Brain pericyte (primary cell): Measurements from ENCODE around the gene FBL.
"Not testable (repeated sequence)": the region's sequence is repeated elsewhere in the genome, so short reads cannot be mapped to it uniquely, and the experiment has no call there.

Source experiments
- DNase-seq: peaks from one replicate; pipeline ENCODE4 v3.0.0-alpha.2; 2012; ENCODE audit warnings: low read depth, low spot score

FBL gene

DNA sequence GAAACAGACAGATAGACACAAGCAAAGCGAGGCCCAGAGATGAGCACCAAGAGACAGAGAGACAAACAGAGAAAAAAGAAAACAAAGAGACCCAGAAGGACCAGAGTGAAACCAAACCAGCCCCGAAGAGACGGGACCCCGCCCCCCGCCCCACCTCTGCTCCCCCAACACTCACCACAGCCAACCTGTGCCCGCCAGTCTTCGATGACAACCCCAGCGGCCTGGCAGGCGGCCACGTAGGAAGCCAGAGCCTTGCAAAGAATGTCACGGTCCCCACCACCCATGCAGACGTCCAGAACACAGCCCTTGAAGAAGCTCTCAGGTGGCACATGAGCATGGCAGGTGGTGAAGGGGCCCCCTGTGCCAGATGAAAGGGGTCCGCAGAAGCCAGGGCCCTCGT lies 31.3 kb upstream of the FBL start:
- DNase-seq: not testable (repeated sequence)

DNA sequence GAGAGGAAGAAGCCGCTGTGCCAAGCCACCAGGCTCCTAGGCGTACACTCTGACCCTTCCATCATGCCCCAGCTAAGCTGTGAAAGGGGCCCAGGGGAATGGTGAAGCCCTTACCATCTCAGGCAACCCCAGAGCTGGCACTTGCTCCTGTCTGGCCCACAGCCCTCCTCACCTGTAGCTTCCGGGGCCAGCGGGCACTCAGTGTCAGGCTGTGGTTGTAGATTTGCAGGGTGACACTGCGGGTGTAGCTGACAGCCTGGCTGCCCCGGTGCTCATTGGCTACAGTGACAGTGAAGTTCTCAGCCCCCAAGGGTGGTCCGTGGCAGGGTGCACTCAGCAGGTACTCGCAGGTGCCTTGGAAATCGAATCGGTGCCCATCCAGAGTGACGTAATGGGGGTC lies 30.3 kb upstream of the FBL start:
- DNase-seq: not testable (repeated sequence)

DNA sequence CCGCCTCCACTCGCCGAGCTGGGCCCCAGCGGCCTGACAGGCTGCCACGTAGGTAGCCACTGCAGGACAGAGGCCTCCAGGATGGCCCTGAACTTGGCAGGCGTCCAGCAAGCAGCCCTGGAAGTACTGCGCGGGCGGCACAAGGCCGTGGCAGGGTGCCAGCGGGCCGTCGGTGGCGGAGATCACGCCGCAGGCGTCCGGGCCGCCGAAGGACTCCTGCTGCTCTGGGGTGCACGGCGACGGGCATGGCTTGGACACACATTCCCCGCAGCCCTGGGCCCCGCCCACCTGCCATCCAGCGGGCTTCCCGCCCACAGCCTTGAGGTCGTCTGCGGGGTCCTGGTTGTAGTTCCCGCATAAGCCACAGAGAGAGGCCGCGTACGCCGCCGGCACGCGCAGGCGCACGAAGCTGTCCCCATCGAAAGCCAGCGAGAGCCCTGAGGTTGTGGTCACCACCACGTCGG lies 29.3 kb upstream of the FBL start:
- DNase-seq: not testable (repeated sequence)

DNA sequence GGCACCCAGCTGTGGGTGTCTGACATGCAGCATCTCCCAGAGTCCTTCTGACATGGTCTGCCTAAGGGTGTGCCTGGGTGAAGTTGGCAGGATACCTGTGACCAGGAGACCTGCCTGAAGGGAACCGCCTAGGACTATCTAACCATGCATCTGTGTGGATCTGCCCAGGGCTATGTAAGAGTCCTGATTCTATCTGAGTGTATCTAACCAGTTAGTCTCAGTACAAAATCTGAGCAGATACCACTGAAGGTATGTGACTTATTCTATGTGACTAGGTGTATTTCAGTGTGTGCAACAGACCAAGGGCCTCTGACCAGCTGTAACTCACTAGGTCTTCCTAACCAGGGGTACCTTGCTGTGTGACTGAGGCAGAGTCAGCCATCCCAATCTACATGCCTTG lies 28.2 kb upstream of the FBL start:
- DNase-seq: no peak

DNA sequence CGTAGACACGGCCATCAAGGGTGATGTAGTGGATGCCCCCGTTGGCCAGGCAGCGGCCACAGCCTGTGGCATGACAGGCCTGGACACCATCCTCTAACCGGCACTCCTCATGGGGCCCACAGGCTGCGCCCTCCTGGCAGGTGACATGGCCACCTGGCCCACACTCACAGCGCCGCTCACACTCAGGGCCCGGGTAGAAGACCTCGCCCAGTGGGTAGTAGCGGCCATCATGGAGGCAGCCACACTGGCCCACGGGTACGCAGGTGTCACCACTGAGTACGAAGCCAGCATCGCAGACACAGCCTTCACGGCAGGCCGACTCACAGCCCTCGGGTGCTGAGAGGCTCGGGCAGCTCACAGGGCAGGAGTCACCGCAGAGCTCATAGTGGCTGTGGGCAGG lies 27.2 kb upstream of the FBL start:
- DNase-seq: no peak

DNA sequence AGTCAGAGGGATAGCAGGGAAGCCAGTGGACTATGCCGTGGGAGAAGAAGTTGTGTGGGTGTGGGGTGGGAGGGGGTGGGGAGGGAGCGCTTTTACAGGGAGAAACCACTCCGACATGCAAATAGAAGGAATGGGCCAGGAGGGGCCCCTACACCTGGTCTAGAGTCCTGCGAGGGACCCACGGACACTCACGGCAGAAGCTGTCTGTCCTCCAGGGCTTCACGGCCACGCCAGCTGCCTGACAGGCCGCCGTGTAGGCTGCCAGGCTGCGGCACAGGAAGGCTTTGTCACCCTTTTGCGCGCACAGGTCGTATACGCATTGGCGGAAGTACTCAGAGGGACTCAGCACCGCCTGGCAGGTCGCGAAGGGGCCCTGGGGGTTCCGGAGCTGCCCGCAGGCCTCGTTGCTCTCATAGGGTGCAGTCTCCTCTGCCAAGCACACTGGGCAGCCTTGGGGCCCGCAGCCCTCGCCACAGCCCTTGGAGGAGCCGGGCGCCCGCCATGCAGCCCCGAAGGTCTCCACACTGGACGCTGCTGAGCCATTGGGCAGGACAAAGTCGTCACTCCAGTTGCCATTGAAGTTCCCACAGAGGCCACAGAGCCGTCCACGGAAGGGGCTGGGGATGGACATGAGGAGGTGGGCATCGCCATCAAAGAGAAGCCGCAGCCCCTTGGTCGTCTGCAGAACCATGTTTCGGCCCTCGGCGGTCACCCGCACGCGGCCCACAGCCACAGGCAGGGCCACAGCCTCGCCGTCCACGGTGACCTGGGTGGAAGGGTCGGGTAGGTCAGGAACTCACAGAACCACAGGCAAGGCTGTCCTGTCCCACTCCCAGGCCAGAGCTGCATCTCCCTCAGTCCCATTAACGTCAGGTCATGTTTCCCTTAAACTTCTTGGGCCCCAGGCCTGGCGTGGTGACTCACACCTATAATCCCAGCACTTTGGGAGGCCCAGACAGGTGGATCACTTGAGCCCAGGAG lies 26.0 kb upstream of the FBL start:
- no peak for DNase-seq

DNA sequence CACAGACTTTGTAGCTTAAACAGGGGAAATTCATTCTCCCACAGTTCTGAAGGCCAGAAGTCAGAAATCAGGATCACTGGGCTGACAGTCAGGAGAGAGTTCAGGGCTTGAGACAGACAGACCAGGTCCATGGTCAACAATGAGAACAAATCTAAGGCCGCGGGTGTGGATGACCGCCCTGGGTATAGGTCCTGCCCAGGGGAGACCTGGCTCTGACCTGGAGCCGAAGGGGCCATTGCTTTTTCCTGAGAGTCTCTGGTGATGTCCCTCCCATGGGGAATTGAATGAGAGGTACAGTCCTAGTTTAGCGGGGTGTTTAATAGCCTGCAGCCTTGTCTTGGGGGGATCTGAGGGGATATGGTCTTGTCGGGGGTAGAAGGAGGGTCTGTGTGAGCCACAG lies 25.2 kb upstream of the FBL start:
- DNase-seq: no peak

DNA sequence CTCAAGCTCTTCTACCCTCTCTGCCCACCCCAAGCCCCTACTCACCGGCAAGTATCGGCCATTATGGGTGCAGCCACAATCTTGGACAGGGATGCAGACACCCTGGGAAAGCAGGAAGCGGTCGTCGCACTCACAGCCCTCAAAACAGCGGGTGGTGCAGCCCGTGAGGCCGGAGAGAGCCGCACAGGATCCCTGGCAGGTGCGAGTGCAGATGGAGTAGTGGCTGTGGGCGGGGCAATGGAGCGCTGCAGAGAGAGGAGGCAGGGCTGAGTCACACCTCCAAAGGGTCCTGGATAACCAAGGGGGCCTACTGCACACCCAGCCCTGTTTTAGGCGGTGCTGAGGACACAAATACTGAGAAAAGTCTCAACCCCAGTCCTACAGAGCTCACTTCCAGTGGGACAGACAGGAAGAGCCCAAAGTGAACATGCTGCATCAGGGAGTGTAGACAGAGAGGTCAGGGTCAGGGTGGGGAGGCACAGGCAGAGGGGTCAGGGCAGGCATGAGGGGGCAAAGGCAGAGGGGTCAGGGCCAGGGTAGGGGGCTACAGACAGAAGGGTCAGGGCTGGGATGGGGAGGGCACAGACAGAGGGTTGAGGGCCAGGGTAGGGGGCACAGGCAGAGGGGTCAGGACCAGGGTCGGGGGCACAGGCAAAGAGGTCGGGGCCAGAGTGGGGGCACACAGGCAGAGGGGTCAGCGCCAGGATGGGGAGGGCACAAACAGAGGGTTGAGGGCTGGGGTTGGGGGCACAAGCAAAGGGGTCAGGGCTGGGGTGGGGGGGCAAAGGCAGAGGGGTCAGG lies 24.2 kb upstream of the FBL start:
- no peak for DNase-seq

DNA sequence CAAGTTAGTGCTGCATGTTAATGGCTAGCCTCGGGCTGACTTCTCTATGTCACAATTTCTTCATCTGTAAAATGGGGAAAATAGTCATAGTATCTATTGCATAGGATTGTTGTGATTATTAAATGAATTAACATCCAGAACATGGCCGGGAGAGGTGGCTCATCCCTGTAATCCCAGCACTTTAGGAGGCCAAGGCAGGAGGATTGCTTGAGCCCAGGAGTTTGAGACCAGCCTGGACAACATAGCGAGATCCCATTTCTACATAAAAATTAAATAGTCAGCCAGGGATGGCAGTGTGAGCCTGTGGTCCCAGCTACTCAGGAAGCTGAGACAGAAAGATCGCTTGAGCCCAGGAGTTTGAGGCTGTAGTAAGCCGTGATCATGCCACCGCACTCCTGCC lies 21.8 kb upstream of the FBL start:
- DNase-seq: no peak

DNA sequence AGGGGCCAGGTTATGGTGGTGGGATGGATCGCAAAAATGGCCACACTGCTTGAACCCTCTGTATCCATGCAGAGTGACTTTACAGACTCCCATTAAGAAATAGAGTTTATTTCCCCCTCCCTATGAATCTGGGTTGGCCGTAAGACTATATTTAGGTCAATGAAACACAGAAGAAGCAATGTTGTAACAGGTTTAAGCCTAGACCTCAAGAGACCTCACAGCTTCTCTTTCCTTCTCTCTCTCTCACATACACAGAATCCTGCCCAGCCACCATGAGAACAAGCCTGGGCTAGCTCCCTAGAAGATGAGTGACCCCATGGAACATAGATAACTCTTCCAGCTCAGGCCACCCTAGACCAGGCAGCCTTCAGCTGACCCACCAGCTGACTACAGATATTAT lies 21.0 kb upstream of the FBL start:
- DNase-seq: no peak

DNA sequence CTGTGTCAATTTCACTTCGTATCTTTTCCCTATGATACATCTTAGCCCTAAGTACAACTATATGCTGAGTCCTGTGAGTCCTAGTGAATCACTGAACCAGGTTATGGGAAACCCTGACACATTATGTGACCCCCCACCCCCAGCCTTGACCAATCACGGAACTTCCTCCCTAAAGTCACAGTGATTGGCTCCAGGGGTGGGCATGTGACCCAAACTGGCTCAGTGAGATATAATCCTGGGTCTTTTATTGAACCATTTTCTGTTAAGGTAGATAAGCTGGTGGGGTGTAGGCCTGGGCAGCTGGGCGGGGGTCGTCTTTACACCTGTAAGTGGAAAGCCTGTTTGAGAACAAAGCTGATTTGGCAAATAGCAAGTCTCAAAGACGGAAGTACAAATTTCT lies 19.8 kb upstream of the FBL start:
- DNase-seq: no peak

DNA sequence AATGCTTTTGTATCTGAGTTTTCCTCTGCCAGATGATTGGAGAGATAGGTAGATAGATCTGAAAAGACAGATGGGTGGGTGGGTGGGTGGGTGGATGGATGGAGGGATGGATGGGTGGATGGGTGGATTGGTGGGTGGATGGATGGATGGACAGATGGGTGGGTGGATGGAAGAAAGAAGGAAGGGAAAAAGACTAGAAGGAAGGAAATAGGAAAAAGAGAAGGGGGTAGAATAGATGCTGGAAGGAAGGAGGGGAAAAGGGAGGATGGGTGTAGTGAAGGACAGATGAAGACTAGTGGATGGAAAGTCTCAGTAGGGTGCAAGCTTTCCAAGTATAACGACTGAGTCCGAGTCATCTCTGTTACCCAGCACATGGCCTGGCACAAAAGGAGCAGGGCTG lies 19.0 kb upstream of the FBL start:
- DNase-seq: no peak

DNA sequence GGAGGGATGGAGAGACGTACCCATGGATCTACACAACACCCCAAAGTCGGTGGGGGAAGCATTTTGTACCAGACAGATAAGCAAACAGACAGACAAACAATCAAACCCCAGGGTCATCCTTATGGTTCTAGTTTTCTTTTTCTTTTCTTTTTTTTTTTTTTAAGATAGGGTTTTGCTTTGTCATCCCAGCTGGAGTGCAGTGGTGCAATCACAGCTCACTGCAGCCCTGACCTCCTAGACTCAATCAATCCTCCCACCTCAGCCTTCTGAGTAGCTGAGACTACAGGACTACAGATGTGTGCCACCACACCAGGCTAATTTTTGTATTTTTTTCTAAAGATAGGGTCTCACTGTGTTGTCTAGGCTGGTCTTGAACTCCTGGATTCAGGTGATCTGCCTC lies 17.9 kb upstream of the FBL start:
- no peak for DNase-seq

DNA sequence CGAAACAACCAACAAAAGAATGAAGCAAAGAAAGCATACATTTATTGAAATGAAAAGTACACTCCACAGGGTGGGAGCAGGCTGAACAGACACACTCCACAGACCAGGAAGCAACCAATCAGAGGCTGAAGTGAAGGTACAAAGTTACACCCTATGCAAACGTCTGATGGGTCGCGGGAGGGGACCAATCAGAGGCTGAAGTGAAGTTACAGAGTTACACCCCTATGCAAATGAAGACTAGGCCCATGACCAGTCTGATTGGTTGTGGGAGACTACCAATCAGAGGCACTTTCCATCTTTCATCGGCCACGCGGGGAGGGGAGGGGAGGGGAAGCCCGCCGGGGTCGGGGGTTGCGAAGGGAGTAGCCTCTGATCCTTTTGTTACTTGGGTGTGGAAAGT lies 12.4 kb upstream of the FBL start:
- DNase-seq: no peak

DNA sequence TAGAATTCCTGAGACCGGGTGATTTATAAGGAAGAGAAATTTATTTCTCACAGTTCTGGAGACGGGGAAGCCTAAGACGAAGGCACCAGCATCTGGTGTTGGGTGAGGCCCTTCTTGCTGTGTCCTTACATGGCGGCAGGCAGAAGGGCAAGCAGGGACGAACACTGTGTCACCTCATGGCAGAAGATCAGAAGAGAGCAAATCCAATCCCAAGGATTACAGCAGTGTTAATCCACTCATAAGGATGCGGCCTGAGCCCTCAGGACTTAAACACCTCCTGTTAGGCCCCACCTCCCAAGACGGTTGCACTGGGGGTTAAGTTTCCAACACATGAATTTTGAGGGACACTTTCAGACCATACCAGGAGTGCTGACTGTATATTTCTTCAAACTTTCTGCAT lies 6.7 kb upstream of the FBL start:
- DNase-seq: no peak

DNA sequence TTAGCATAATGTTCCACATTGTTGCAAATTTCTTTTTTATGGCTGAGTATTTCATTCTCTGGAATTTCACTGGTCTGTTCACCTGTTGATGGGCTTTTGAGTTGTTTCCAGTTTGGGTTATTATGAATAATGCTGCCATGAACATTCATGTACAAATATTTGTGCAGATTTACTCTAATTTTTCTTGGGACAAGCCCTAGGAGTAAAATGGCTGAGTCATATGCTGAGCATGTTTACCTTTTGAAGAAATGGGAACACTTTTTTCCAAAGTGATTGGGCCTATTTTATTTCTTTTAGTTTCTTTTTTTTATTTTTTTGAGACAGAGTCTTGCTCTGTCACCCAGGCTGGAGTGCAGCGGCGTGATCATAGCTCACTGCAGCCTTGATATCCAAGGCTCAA lies 4.7 kb upstream of the FBL start:
- DNase-seq: no peak

DNA sequence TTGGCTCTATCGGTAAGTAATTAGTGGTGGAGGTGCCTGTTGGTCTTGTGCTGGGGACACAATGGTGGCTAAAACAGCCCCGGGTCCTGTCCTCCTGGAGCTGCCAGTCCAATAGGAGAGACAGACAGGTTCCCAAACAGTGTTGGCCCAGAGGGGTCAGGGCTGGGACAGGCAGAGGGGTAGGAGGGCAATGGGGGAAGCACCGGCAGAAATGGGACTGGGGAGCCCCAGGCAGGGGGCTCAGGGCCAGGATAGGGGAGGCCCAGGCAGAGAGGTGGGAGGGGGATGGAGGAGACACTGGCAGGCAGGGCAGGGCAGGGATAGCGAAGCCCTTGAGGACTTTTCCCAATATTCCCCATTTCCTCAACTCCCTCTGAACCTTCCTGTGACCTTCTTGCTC lies 2.2 kb upstream of the FBL start:
- no peak for DNase-seq

DNA sequence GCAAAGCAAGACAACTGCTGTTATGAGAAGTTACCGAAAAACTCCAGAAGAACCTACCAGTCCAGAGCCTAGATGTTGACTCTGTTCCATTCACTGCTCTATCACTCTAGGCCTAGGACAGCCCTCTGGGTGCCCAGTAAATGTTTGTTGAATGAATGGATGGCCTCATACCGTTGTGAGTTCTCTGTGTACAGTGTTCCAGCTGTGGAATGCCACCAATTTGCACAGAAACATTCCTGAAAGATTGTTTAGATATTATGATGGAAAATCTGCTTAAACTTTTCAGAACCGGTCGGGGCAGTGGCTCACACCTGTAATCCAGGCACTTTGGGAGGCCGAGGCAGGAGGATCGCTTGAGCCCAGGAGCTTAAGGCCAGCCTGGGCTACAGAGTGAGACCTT lies 1.3 kb upstream of the FBL start:
- DNase-seq: no peak

DNA sequence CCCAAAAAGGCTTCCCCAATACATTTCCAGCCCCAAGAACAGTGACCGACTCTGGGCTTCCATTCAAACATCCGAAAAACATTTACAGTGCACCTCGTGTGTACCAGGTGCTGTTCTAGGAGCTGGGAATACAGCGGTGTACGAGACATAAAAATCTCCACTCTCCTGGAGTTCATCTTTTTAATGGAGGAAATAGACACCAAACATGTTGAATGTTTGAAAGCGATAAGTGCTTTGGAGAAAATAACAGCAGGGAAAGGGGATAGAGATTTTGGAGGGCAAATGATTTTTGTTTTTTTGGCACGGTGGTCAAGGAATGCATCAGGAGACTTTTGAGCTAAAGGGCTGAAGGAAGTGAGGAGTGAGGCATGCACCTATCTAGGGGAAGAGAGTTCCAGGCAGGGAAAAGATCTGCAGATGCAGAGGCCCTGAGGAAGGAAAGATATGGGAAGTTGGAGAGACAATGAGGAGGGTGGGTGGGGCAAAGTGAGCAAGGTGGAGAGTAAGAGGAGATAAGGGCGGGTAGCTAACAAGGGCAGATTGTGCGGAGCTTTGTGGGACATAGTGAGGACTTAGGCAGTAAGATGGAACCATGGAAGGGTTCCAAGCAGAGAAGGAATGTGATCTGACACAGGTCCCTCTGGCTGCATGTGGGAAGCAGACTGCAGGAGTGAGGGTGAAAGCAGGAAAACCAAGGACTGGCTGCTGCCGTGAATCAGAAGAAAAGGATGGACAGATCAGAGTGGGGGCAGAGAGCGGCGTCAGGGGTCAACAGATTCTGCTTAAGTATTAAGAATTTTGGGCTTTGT lies 703 bp upstream of the FBL start:
- DNase-seq: no peak

DNA sequence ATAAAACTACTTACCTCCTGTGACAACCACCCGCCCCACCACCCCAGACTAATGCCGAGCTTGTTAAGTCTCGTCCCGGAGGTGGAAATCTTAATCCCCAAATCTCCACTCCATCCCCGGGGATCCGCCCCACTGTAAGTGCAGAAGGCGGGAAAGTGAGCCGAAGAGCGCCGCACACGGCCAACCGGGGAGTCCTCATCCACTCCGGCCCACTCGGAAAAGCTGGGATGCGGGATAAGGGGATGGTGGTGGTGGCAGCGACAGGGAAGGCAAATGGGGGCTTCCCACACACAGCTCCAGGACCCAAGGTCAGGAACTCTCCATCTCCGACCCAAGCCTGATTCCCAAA lies 621 bp downstream of the FBL start:
- DNase-seq: no peak

DNA sequence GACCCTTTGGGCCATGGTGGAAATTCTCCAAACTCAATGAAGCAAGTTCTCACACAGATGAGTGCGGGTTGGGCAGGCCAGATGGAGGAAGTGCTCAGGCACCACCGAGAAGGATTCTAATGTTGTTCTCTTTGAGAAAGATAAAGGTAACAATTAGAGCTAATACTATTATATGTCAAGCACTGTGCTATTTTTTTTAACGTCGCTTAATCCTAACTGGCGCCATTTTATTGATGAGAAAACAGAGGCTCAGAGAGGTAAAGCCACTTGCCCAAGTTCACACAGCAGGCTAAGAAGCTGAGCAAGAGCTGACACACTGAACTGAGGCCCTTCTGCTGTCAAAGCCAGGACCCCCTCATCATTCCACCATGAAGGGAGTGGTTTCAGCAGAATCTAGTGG lies 1.0 kb downstream of the FBL start:
- no peak for DNase-seq
